Measurements from ENCODE around the gene MTPN. TPM values are rescaled to one million over a fixed set of nuclear protein-coding genes. Genes with fewer than 3 reads are reported as not detected.

Gene MTPN
- total and polyA plus RNA-seq, 10 of the 15 experiments (the other 5 are each of a cell fraction or from before 2014, with no cell fraction given) = 38.7 to 146 (median 85.4) TPM

DNA sequence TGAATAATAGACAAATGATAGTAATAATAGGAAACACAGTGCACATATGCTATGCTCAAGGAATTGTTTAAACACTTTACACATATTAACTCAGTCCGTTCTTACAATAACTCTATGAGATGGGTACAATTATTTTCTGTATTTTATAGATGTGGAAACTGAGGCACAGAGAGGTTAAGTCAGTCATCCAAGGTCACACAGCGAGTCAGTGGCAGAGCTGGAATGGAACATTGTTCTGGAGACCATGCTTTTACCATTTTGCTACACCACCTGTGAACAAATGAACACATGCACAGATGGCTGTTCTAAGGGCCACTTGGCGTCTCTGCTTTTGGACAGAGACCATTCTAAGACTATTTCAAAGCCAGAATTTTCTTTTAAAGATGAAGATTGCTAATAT lies 26.9 kb upstream of the MTPN start:
- no peak overlapping the region for H3K27ac ChIP-seq (ENCODE audit: control insufficient read depth, insufficient read depth)
- no peak overlapping the region for H3K9ac ChIP-seq (ENCODE audit: control insufficient read depth, insufficient read depth, low read length)
- H3K4me1 ChIP-seq (ENCODE audit: control insufficient read depth, insufficient read depth, low read length) = no peaks in the 10 kb centered on the region
- CTCF ChIA-PET = no interaction called here
- SMC1A ChIA-PET (ENCODE audit: uncharacterized antibody, unreplicated experiment) = interaction anchor here (1.1 kb wide), 1 partner anchor 38 kb away, joined by 3 read pairs; no protein-coding TSS in a partner anchor
- RAD21 ChIA-PET (ENCODE audit: unreplicated experiment) = no interaction called here
- H3K36me3 ChIP-seq (ENCODE audit: control insufficient read depth in 2 of 2, insufficient read depth in 2 of 2, low read length in 1 of 2) = no peaks in the 10 kb centered on the region
- H3K27me3 ChIP-seq (replicated peaks in 1 of 2; ENCODE audit: control insufficient read depth in 2 of 2, insufficient read depth in 2 of 2, low read length in 1 of 2) = no peaks in the 10 kb centered on the region
- FAIRE-seq (no peak), ATAC-seq (no peak), DNase-seq (ENCODE audit: low read depth, low spot score) (no peak)
- no peak overlapping the region for H2AFZ ChIP-seq (ENCODE audit: control insufficient read depth, low read depth, low read length)
- H3K9me3 ChIP-seq (replicated peaks; ENCODE audit: control insufficient read depth, insufficient read depth, low read length) = no peaks in the 10 kb centered on the region; the same call in 2 of the 3 replicates
- 58% methylated on average over 3 of the region's 3 CpGs for WGBS (ENCODE audit: insufficient coverage, insufficient replicate concordance, low lambda C conversion rate, missing lambda C conversion rate)
- H3K4me3 ChIP-seq = no peak overlapping the region
- TF ChIP-seq NR2F1 (conservative IDR thresholded peaks at IDR 0.05) (no peak), MYC (IDR thresholded peaks at IDR 0.05; ENCODE audit: insufficient read depth, insufficient read length, insufficient replicate concordance, low read length, severe bottlenecking) (no peak), DPF2 (IDR thresholded peaks at IDR 0.05) (no peak), PAX8 (IDR thresholded peaks at IDR 0.05) (no peak), PML (IDR thresholded peaks at IDR 0.05; ENCODE audit: low read length) (no peak), CHD2 (IDR thresholded peaks at IDR 0.05; ENCODE audit: borderline replicate concordance, low read depth, low read length) (no peak), GABPA (IDR thresholded peaks at IDR 0.05; ENCODE audit: low read depth) (no peak), JUND (IDR thresholded peaks at IDR 0.05; ENCODE audit: low read depth, low read length) (no peak), CEBPB (IDR thresholded peaks at IDR 0.05; ENCODE audit: borderline replicate concordance in 1 of 2, low read depth in 2 of 2, low read length in 2 of 2) (no peak), ZNF274 (IDR thresholded peaks at IDR 0.05; ENCODE audit: insufficient read depth, insufficient read length) (no peak), MEF2B (IDR thresholded peaks at IDR 0.05; ENCODE audit: partially characterized antibody, poor library complexity, severe bottlenecking) (no peak), BACH1 (IDR thresholded peaks at IDR 0.05; ENCODE audit: borderline replicate concordance) (no peak), HDGF (IDR thresholded peaks at IDR 0.05) (no peak), RAD21 (IDR thresholded peaks at IDR 0.05; ENCODE audit: insufficient read depth, low read depth, low read length) (no peak), SP1 (IDR thresholded peaks at IDR 0.05; ENCODE audit: low read depth, low read length) (no peak)
- TF ChIP-seq, protein P1, sequence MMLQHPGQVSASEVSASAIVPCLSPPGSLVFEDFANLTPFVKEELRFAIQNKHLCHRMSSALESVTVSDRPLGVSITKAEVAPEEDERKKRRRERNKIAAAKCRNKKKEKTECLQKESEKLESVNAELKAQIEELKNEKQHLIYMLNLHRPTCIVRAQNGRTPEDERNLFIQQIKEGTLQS (IDR thresholded peaks at IDR 0.05; ENCODE audit: borderline replicate concordance, extremely low read depth, low read depth, low read length) = no peak
- TF ChIP-seq, protein P2, sequence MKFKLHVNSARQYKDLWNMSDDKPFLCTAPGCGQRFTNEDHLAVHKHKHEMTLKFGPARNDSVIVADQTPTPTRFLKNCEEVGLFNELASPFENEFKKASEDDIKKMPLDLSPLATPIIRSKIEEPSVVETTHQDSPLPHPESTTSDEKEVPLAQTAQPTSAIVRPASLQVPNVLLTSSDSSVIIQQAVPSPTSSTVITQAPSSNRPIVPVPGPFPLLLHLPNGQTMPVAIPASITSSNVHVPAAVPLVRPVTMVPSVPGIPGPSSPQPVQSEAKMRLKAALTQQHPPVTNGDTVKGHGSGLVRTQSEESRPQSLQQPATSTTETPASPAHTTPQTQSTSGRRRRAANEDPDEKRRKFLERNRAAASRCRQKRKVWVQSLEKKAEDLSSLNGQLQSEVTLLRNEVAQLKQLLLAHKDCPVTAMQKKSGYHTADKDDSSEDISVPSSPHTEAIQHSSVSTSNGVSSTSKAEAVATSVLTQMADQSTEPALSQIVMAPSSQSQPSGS (IDR thresholded peaks at IDR 0.05; ENCODE audit: low read length) = no peak
- TF ChIP-seq, protein P3, sequence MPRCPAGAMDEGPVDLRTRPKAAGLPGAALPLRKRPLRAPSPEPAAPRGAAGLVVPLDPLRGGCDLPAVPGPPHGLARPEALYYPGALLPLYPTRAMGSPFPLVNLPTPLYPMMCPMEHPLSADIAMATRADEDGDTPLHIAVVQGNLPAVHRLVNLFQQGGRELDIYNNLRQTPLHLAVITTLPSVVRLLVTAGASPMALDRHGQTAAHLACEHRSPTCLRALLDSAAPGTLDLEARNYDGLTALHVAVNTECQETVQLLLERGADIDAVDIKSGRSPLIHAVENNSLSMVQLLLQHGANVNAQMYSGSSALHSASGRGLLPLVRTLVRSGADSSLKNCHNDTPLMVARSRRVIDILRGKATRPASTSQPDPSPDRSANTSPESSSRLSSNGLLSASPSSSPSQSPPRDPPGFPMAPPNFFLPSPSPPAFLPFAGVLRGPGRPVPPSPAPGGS (IDR thresholded peaks at IDR 0.05; ENCODE audit: borderline replicate concordance, insufficient read depth, low read depth, low read length, poor library complexity, severe bottlenecking) = no peak
- TF ChIP-seq, protein P4, sequence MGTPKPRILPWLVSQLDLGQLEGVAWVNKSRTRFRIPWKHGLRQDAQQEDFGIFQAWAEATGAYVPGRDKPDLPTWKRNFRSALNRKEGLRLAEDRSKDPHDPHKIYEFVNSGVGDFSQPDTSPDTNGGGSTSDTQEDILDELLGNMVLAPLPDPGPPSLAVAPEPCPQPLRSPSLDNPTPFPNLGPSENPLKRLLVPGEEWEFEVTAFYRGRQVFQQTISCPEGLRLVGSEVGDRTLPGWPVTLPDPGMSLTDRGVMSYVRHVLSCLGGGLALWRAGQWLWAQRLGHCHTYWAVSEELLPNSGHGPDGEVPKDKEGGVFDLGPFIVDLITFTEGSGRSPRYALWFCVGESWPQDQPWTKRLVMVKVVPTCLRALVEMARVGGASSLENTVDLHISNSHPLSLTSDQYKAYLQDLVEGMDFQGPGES (IDR thresholded peaks at IDR 0.05) = no peak
- no peaks in the 10 kb centered on the region for H4K20me1 ChIP-seq (ENCODE audit: control insufficient read depth, insufficient read depth)
- no peaks in the 10 kb centered on the region for H3K79me2 ChIP-seq (ENCODE audit: control insufficient read depth, insufficient read depth, low read length)
- in situ Hi-C loops (cut with MboI) (no loop called here), intact Hi-C loops (cut with micrococcal nuclease; ENCODE audit: unreplicated experiment) (no loop called here)
- POLR2A ChIA-PET = no interaction called here
- H3K4me2 ChIP-seq (ENCODE audit: control insufficient read depth, insufficient read depth) = no peak overlapping the region
- no TSS peak for BruUV-seq (replicated peaks)

All from GM12878 (cell line).